Adrenal gland (tissue), 12 donors: Measurements from ENCODE around the gene RALGAPA2. TPM values are rescaled to one million over a fixed set of nuclear protein-coding genes. Genes with fewer than 3 reads are reported as not detected.

Source experiments
- DNase-seq, 7 donors: peaks; one replicate each; pipeline ENCODE4 v3.0.0-alpha.2; 2019 to 2020
- H3K27ac ChIP-seq, 5 donors: fragments of 200-600 bp; sonication (generic) in 4 of 5; 1 replicate in 3 of 5; 2 replicates in 2 of 5; pipeline versions ENCODE4 v1.5.1 to v1.8.0; 2016 to 2020; ENCODE audit warnings: mild to moderate bottlenecking in 1 of 5
- H3K27me3 ChIP-seq: fragments of 200-600 bp; 2 replicates; pipeline ENCODE4 v1.8.0; 2021
- H3K36me3 ChIP-seq, 2 donors: fragments of 200-600 bp; replicated peaks in 1 of 2; 1 replicate in 1 of 2; 2 replicates in 1 of 2; pipeline versions ENCODE4 v1.5.1 to v1.8.0; 2018 to 2022
- H3K4me1 ChIP-seq, 2 donors: fragments of 200-600 bp; replicated peaks in 1 of 2; 1 replicate in 1 of 2; 2 replicates in 1 of 2; pipeline versions ENCODE4 v1.5.1 to v1.8.0; 2018 to 2021
- H3K4me3 ChIP-seq, 4 donors: fragments of 200-600 bp; sonication (generic) in 3 of 4; one replicate each; pipeline ENCODE4 v1.5.1; 2016 to 2018
- H3K9me3 ChIP-seq, 3 donors: fragments of 200-600 bp; sonication (generic) in 1 of 3; replicated peaks in 1 of 3; 1 replicate in 2 of 3; 2 replicates in 1 of 3; pipeline versions ENCODE4 v1.5.1 to v1.8.0; 2016 to 2021
- POLR2A ChIP-seq, 2 donors: fragments of 450-650 bp; IDR thresholded peaks; one replicate each; pipeline ENCODE4 v1.6.1; 2017; ENCODE audit warnings: antibody characterized with exemption in 2 of 2, mild to moderate bottlenecking in 2 of 2, moderate library complexity in 1 of 2
- WGBS, 4 donors: extraction: QIAGEN DNeasy Blood & Tissue Kit in 2 of 4; methylation state at CpG; one replicate each; pipeline versions ENCODE4 v1.1.5 to v1.1.7; 2013 to 2017; 5-methylcytosine and 5-hydroxymethylcytosine counted together
- intact Hi-C, 2 donors: fragments of 100-400 bp; cut with DNase I; formaldehyde crosslinking; loops; one replicate each; pipeline versions ENCODE4 v1.14.1 to v1.15.0; 2022 to 2023
- polyA plus RNA-seq, 3 donors: library from polyadenylated mRNA; stranded (reverse); fragments of 200-250 nt in 2 of 3; fragments of 350-450 nt in 1 of 3; fragmentation: Illumina TruSeq in 1 of 3; extraction: RNeasy Lipid Tissue Mini Kit (QIAGEN cat#74804) in 1 of 3; gene quantifications; one replicate each; pipeline ENCODE4 v1.2.3, GENCODE V29; 2013 to 2014
- total RNA-seq, 9 donors: library from RNA; depleted of rRNA in 4 of 9; stranded (reverse); fragments of >200 nt in 4 of 9; fragments of 120-200 nt in 1 of 9; fragmentation: NEBNext Ultra II Directional in 1 of 9; extraction: Animal tissue kit (Norgen Biotek cat#: 25700) in 1 of 9; gene quantifications; one replicate each; pipeline versions ENCODE4 v1.1.0 to v1.2.4, GENCODE V29; 2013 to 2023
- TF ChIP-seq, protein P1 (sequence below), 6 experiments: fragments of 450-650 bp in 4 of 6; fragments of 200-600 bp in 2 of 6; sonication (generic) in 1 of 6; IDR thresholded peaks; 1 replicate in 5 of 6; 2 replicates in 1 of 6; pipeline versions ENCODE4 v1.5.1 to v1.8.0; 2016 to 2021; ENCODE audit warnings: antibody characterized with exemption in 6 of 6, mild to moderate bottlenecking in 2 of 6, moderate library complexity in 1 of 6
- donor health status: healthy with polysubstance abuse.
- donor health status: Bipolar disorder and iron deficiency.
- donor health status: DM: yes; HTN: yes; CAD: no.
- donor health status: DM: no; HTN: no; CAD: no.
- donor health status: DM: no; HTN: no; CAD: no.
- donor health status: DM: yes; HTN: yes; CAD: no.

The RALGAPA2 gene
- total and polyA plus RNA-seq, 12 donors, result 3.7 to 39.6 (median 20.7) TPM

DNA sequence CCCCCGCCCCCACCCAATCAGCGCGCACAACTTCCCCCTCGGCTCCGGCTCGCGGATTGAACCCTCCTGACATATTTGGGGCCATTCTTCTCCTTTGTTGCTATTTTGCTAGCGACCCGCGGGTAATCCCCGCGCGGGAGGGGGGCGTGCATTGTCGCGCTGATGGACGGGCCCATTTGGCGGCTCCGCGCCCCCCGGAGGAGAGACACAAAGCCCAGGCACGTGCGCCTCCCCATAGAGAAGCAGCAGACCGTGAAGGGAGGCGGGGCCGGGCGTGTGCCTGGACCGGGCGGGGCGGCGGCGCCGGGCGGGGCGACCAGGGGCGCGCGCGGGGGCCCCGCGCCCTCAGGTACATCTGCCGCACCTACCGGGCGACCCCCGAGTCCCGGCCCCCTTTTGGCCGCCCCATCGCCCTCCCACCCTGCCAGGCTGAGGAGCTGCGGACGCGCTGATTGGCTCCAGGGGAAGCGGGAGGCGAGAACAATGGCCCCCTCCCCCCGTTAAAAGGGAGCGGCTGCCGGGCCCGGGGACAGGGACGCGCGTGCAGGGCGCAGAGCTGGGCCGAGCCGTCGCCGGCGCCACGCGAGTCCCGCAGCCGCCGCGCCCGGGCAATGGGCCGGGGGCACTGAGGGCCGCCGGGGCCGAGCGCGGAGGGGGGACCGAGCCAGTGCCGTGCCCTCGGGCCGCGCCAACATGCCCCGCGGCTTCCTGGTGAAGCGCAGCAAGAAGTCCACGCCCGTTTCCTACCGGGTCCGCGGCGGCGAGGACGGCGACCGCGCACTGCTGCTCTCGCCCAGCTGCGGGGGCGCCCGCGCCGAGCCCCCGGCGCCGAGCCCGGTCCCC lies 344.6 kb downstream of the RALGAPA2 start, which contains the start of gene INSM1:
INSM1 (plus strand) TSS at position 530 of the 843 bp plus-strand sequence; CDS start at position 694, 164 bp downstream.
- Histone ChIP-seq H3K4me1 (peaks cover 0 to 7% of the 10 kb centered on the region in 2 donors), H3K36me3 (no peaks in the 10 kb centered on the region), H3K9me3 (no peaks in the 10 kb centered on the region), H3K27me3 (peaks cover 85% of the 10 kb centered on the region), H3K4me3 (peak within 1 kb of the TSS in 1 of 4 donors; percentile 36), H3K27ac (peak within 1 kb of the TSS in 1 of 5 donors; percentile 59)
- WGBS, 4 donors, result 0 to 1% (median 0%) methylated on average over 10 to 108 of the region's 108 CpGs
- intact Hi-C loops, result loop anchor here (10.0 kb wide), 2 partner anchors 207 to 227 kb away; no protein-coding TSS in a partner anchor
- DNase-seq, result peak in 1 of 7 donors; percentile 80
- TF ChIP-seq, protein P1, sequence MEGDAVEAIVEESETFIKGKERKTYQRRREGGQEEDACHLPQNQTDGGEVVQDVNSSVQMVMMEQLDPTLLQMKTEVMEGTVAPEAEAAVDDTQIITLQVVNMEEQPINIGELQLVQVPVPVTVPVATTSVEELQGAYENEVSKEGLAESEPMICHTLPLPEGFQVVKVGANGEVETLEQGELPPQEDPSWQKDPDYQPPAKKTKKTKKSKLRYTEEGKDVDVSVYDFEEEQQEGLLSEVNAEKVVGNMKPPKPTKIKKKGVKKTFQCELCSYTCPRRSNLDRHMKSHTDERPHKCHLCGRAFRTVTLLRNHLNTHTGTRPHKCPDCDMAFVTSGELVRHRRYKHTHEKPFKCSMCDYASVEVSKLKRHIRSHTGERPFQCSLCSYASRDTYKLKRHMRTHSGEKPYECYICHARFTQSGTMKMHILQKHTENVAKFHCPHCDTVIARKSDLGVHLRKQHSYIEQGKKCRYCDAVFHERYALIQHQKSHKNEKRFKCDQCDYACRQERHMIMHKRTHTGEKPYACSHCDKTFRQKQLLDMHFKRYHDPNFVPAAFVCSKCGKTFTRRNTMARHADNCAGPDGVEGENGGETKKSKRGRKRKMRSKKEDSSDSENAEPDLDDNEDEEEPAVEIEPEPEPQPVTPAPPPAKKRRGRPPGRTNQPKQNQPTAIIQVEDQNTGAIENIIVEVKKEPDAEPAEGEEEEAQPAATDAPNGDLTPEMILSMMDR (IDR thresholded peaks at IDR 0.05), result no peak
- TF ChIP-seq POLR2A (IDR thresholded peaks at IDR 0.05), result peak in 1 of 2 donors; percentile 53

DNA sequence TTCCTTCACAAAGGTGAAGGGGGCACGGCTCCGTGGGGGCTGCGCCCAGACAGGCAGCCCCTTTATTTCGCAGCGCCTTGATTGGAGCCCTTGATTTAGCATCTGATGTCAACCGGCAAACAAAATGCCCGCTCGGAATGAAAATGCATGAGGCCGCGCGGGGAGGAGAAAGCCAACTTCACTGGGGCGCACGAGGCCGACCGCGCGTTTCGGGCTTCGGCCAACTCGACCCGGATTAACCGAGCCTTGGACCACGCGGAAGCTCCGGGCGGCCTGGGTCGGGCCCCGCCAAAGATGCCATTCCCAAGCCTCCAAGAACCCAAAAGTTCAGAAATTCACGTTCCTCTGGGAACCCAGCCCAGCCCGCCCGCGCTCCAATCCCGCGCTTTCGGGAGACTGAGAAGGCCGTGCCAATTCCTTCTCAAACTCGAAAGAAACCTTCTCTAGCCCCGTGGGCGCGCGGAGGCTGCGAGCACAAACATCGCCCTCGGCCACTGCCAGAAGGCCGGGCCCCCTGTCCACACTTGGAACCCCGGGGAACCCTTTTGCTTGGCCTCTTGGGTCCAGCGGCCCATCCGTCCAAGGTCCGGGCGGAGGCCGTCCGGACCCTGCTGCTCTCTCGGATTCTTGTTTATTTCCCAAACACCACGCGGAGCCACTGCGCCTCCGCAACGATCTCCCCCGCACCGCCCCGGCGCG lies 345.4 kb downstream of the RALGAPA2 start:
- 2 to 4% (median 4%) methylated on average over 20 to 63 of the region's 63 CpGs for WGBS, 4 donors
- peaks cover 81% of the 10 kb centered on the region for H3K27me3 ChIP-seq

DNA sequence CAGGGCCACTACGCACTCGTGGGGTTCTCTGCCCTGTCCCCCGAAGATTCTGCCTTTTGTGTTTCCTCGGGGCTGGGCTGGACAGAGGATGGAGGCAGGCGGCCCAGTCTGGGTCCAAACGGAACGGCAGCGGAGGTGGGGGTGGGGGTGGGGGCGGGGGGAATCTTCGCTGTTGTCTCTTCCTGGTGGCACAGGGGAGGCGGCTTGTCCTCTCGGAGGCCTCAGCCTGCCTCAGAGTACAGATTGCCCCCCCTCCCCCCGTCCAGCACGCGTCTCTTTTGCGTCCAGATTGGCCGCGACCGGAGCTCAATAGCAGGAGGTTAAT lies 345.9 kb downstream of the RALGAPA2 start:
- H3K27ac ChIP-seq, result no peak overlapping the region
- H3K4me3 ChIP-seq, result no peak overlapping the region
- H3K27me3 ChIP-seq, result peaks cover 80% of the 10 kb centered on the region

More for the DNA sequence above, 345.4 kb downstream of the RALGAPA2 start:
- peak in 1 of 7 donors; percentile 61 for DNase-seq
- Histone ChIP-seq H3K9me3 (no peaks in the 10 kb centered on the region), H3K4me1 (peaks cover 0 to 7% of the 10 kb centered on the region in 2 donors), H3K36me3 (no peaks in the 10 kb centered on the region), H3K27ac (peak overlapping the region in 1 of 5 donors; percentile 44), H3K4me3 (peak overlapping the region in 1 of 4 donors; percentile 36)
- TF ChIP-seq POLR2A (IDR thresholded peaks at IDR 0.05), result no peak
- TF ChIP-seq, protein P1 (IDR thresholded peaks at IDR 0.05), result no peak
- intact Hi-C loops, result loop anchor here (10.0 kb wide), 2 partner anchors 208 to 228 kb away; no protein-coding TSS in a partner anchor

More for the DNA sequence above, 345.9 kb downstream of the RALGAPA2 start:
- TF ChIP-seq, protein P1 (IDR thresholded peaks at IDR 0.05), result no peak
- TF ChIP-seq POLR2A (IDR thresholded peaks at IDR 0.05), result no peak
- no peak for DNase-seq
- H3K36me3 ChIP-seq, result no peaks in the 10 kb centered on the region
- intact Hi-C loops, result loop anchor here (10.0 kb wide), 2 partner anchors 208 to 228 kb away; no protein-coding TSS in a partner anchor
- no peaks in the 10 kb centered on the region for H3K9me3 ChIP-seq
- peaks cover 0 to 7% of the 10 kb centered on the region in 2 donors for H3K4me1 ChIP-seq
- 3 to 14% (median 8%) methylated on average over 6 to 19 of the region's 19 CpGs for WGBS, 4 donors
